ENCODE data around the gene SORBS1.

Gene SORBS1

DNA sequence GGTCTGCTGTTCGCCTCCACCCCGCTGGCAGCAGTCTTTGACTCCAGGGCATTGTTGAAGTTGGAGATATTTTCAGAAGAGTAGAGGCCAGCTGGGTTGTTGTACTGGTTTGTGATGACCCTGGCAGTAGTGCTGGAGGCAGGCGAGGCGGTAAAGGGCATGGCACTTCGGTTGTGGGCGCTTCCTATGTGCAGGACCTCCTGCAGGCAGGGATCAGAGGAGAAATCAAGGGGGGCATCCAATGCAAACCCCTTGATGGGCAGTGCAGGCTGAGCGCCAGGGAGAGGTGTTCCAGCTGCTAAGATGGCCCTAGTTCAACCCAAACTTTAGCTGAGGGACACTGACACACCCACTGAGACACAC is 297.3 kb downstream of the SORBS1 start:
- no peaks in the 10 kb centered on the region for H3K9me3 ChIP-seq (ENCODE audit: control insufficient read depth, insufficient read depth, low read depth, low read length)
- H3K4me1 ChIP-seq (ENCODE audit: control insufficient read depth, insufficient read depth, low read length): peaks cover 16% of the 10 kb centered on the region
- TF ChIP-seq ZNF670 (tag by site-specific recombination; IDR thresholded peaks at IDR 0.05; ENCODE audit: low read depth) (no peak), ZNF335 (tag by site-specific recombination; conservative IDR thresholded peaks at IDR 0.05) (no peak), KLF8 (tag by site-specific recombination; IDR thresholded peaks at IDR 0.05) (no peak), ZBTB21 (tag by site-specific recombination; IDR thresholded peaks at IDR 0.05) (no peak)
- ChIA-PET CTCF (interaction anchor here (1.4 to 2.2 kb wide), 3 partner anchors 18 to 99 kb away, joined by 7 to 13 read pairs (median 11); no protein-coding TSS in a partner anchor), POLR2A (interaction anchor here (1.0 to 1.1 kb wide), 2 partner anchors 10 to 26 kb away, joined by 3 read pairs; no protein-coding TSS in a partner anchor)
- H3K4me3 ChIP-seq (ENCODE audit: low read depth, low read length): no peak overlapping the region
- H3K27ac ChIP-seq (ENCODE audit: extremely low read depth, low read depth, low read length): no peak overlapping the region
- H3K36me3 ChIP-seq (ENCODE audit: control insufficient read depth in 2 of 2, insufficient read depth in 1 of 2, low read length in 2 of 2): peaks cover 15 to 61% of the 10 kb centered on the region in 2 experiments

DNA sequence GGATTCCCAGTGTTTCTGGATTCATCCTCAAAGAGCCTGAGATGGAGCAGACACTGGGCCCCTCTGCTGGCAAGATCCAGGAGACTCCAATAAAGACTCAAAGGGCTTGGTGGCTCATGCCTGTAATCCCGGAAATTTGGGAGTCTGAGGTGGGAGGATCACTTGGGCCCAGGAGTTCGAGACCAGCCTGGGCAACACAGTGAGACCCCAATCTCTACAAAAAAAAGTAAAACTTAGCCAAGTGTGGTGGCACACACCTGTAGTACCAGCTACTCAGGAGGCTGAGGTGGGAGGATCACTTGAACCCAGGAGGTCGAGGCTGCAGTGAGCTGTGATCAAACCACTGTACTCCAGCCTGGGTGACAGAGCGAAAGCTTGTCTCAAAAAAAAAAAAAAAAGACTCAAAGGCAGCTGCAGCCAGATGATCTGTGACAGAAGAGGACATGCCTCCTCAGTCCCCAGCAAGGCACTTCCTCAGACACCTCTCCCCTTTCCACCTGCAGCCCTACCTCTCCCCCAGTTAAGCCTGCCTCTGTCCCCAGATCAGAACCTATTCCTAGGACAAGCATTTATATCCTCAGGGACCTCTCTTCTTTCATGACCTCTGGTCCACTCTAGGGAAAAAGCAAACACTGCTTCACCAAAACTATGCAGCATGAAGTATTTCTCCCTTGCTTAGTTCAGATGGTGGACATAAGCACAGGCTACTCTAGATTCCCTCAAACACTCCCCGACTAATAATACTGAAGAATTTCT is 298.2 kb downstream of the SORBS1 start:
- H3K36me3 ChIP-seq (ENCODE audit: control insufficient read depth in 2 of 2, insufficient read depth in 1 of 2, low read length in 2 of 2): peaks cover 22 to 61% of the 10 kb centered on the region in 2 experiments
- H3K27ac ChIP-seq (ENCODE audit: extremely low read depth, low read depth, low read length): no peak overlapping the region

GRCh38 chr10:95261926-95262325 is 299.2 kb downstream of the SORBS1 start:
- TF ChIP-seq, protein P1, sequence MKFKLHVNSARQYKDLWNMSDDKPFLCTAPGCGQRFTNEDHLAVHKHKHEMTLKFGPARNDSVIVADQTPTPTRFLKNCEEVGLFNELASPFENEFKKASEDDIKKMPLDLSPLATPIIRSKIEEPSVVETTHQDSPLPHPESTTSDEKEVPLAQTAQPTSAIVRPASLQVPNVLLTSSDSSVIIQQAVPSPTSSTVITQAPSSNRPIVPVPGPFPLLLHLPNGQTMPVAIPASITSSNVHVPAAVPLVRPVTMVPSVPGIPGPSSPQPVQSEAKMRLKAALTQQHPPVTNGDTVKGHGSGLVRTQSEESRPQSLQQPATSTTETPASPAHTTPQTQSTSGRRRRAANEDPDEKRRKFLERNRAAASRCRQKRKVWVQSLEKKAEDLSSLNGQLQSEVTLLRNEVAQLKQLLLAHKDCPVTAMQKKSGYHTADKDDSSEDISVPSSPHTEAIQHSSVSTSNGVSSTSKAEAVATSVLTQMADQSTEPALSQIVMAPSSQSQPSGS (tag by site-specific recombination; IDR thresholded peaks at IDR 0.05; ENCODE audit: low read depth): no peak
- no peak for TF ChIP-seq ZSCAN30 (tag by site-specific recombination; IDR thresholded peaks at IDR 0.05)
- TF ChIP-seq ZNF335 (tag by site-specific recombination; conservative IDR thresholded peaks at IDR 0.05): no peak
- no peak for TF ChIP-seq ZNF76 (tag by site-specific recombination; IDR thresholded peaks at IDR 0.05; ENCODE audit: borderline replicate concordance, low read depth)
- H3K9me3 ChIP-seq (ENCODE audit: control insufficient read depth, insufficient read depth, low read depth, low read length): no peaks in the 10 kb centered on the region
- H3K27ac ChIP-seq (ENCODE audit: extremely low read depth, low read depth, low read length): no peak overlapping the region
- H3K36me3 ChIP-seq (ENCODE audit: control insufficient read depth in 2 of 2, insufficient read depth in 1 of 2, low read length in 2 of 2): peaks cover 28 to 67% of the 10 kb centered on the region in 2 experiments
- H3K4me1 ChIP-seq (ENCODE audit: control insufficient read depth, insufficient read depth, low read length): peaks cover 13% of the 10 kb centered on the region
- ChIA-PET CTCF (no interaction called here), POLR2A (no interaction called here)
- H3K4me3 ChIP-seq (ENCODE audit: low read depth, low read length): no peak overlapping the region

More for the DNA sequence above, 298.2 kb downstream of the SORBS1 start:
- TF ChIP-seq ZNF707 (tag by site-specific recombination; IDR thresholded peaks at IDR 0.05) (no peak), ZNF660 (tag by site-specific recombination; IDR thresholded peaks at IDR 0.05) (no peak), ZIC2 (tag by site-specific recombination; IDR thresholded peaks at IDR 0.05) (no peak), KLF10 (tag by site-specific recombination; IDR thresholded peaks at IDR 0.05) (no peak), ZNF155 (tag by site-specific recombination; IDR thresholded peaks at IDR 0.05) (no peak), ZNF274 (IDR thresholded peaks at IDR 0.05; ENCODE audit: low read length) (no peak), ZNF274 (tag by site-specific recombination; IDR thresholded peaks at IDR 0.05; ENCODE audit: borderline replicate concordance) (no peak), ZNF121 (tag by site-specific recombination; IDR thresholded peaks at IDR 0.05) (peak; percentile 82), PRDM10 (tag by site-specific recombination; IDR thresholded peaks at IDR 0.05) (no peak), ZNF544 (tag by site-specific recombination; IDR thresholded peaks at IDR 0.05) (no peak)
- H3K4me3 ChIP-seq (ENCODE audit: low read depth, low read length): no peak overlapping the region
- H3K4me1 ChIP-seq (ENCODE audit: control insufficient read depth, insufficient read depth, low read length): peaks cover 16% of the 10 kb centered on the region
- H3K9me3 ChIP-seq (ENCODE audit: control insufficient read depth, insufficient read depth, low read depth, low read length): no peaks in the 10 kb centered on the region
- POLR2A ChIA-PET: no interaction called here
- CTCF ChIA-PET: interaction anchor here (2.2 kb wide), 1 partner anchor 100 kb away, joined by 7 read pairs; no protein-coding TSS in a partner anchor

All from HEK293 (cell line).